ENCODE data around the gene NINJ2.

- TF ChIP-seq CTCF (IDR thresholded peaks at IDR 0.05): peak in 1 of 6 experiments; percentile 9
- no peak for TF ChIP-seq POLR2A (IDR thresholded peaks at IDR 0.05)
Measured at GRCh38 chr12:558580-558979, 104.7 kb downstream of the NINJ2 start.

Data from esophagus squamous epithelium (tissue), 4 donors.